HUES64 (cell line): ENCODE data around the gene ZNF699. TPM values are rescaled to one million over a fixed set of nuclear protein-coding genes. Genes with fewer than 3 reads are reported as not detected.

Experiments used
- H3K27ac ChIP-seq: 2 replicates; pipeline ENCODE4 v1.7.0; 2013; ENCODE audit warnings: low read depth, low read length, inconsistent platforms
- H3K27me3 ChIP-seq: 2 replicates; pipeline ENCODE4 v1.6.1; 2013; ENCODE audit warnings: mild to moderate bottlenecking, low read length; ENCODE audit not compliant: insufficient read depth
- H3K36me3 ChIP-seq: 2 replicates; pipeline ENCODE4 v1.6.1; 2013; ENCODE audit warnings: mild to moderate bottlenecking, low read length; ENCODE audit not compliant: insufficient read depth
- H3K4me1 ChIP-seq: 2 replicates; pipeline ENCODE4 v1.6.1; 2013; ENCODE audit warnings: mild to moderate bottlenecking, low read length, moderate library complexity; ENCODE audit not compliant: insufficient read depth
- H3K4me3 ChIP-seq: 2 replicates; pipeline ENCODE4 v1.5.1; 2013; ENCODE audit warnings: mild to moderate bottlenecking, low read length, moderate library complexity
- H3K9ac ChIP-seq: 2 replicates; pipeline ENCODE4 v1.6.1; 2013; ENCODE audit warnings: mild to moderate bottlenecking, low read depth, low read length
- H3K9me3 ChIP-seq: 2 replicates; pipeline ENCODE4 v1.6.1; 2013; ENCODE audit warnings: low read depth, low read length; ENCODE audit not compliant: insufficient read depth
- WGBS: fragments of 150-250, 120-280 bp; methylation state at CpG from one replicate; pipeline ENCODE4 v1.1.7; 2013; ENCODE audit warnings: missing lambda C conversion rate; 5-methylcytosine and 5-hydroxymethylcytosine counted together
- polyA plus RNA-seq, 2 experiments: library from polyadenylated mRNA; stranded (reverse); fragments of 50-300 nt; gene quantifications; one replicate each; pipeline ENCODE4 v1.2.3, GENCODE V29; 2013

ZNF699 gene
- 1.9 TPM for polyA plus RNA-seq (2013, experiment 1 of 2)
- 3.0 TPM for polyA plus RNA-seq (2013, experiment 2 of 2)

- H3K4me1 ChIP-seq, result no peaks in the 10 kb centered on the region
- peak within 1 kb of the TSS; percentile 72 for H3K9ac ChIP-seq
- 4% methylated on average over 63 of the region's 63 CpGs for WGBS
- H3K9me3 ChIP-seq, result peaks cover 29% of the 10 kb centered on the region
- peak within 1 kb of the TSS; percentile 92 for H3K27ac ChIP-seq
- H3K36me3 ChIP-seq, result peaks cover under 1% of the 10 kb centered on the region; the same call in 1 of the 2 replicates
- H3K27me3 ChIP-seq, result no peaks in the 10 kb centered on the region
- peak within 1 kb of the TSS; percentile 80 for H3K4me3 ChIP-seq
Measured at GRCh38 chr19:9309139-9309973, at the start of gene ZNF699. ZNF699 (minus strand) TSS chr19:9309838; CDS start chr19:9305119, 4,719 bp downstream.

- peaks cover 27% of the 10 kb centered on the region; the same call in 1 of the 2 replicates for H3K36me3 ChIP-seq
- no peaks in the 10 kb centered on the region for H3K4me1 ChIP-seq
- WGBS, result 95% methylated on average over 2 of the region's 2 CpGs
- H3K9me3 ChIP-seq, result peaks cover 80% of the 10 kb centered on the region
- no peak overlapping the region for H3K4me3 ChIP-seq
- H3K9ac ChIP-seq, result no peak overlapping the region
- no peak overlapping the region for H3K27ac ChIP-seq
- no peaks in the 10 kb centered on the region for H3K27me3 ChIP-seq
Measured at GRCh38 chr19:9354651-9355050, 45.0 kb upstream of the ZNF699 start.

- peaks cover 24% of the 10 kb centered on the region; the same call in 1 of the 2 replicates for H3K36me3 ChIP-seq
- no peak overlapping the region for H3K27ac ChIP-seq
- no peaks in the 10 kb centered on the region for H3K4me1 ChIP-seq
- H3K27me3 ChIP-seq, result no peaks in the 10 kb centered on the region
- no peak overlapping the region for H3K9ac ChIP-seq
- H3K9me3 ChIP-seq, result peaks cover 81% of the 10 kb centered on the region
- H3K4me3 ChIP-seq, result no peak overlapping the region
Measured at GRCh38 chr19:9353011-9353410, 43.4 kb upstream of the ZNF699 start.

- Histone ChIP-seq H3K4me1 (no peaks in the 10 kb centered on the region), H3K36me3 (peaks cover 21% of the 10 kb centered on the region; the same call in 1 of the 2 replicates), H3K27ac (no peak overlapping the region), H3K9me3 (peaks cover 81% of the 10 kb centered on the region), H3K27me3 (no peaks in the 10 kb centered on the region), H3K4me3 (no peak overlapping the region), H3K9ac (no peak overlapping the region)
- 83% methylated on average over 1 of the region's 2 CpGs for WGBS
Measured at GRCh38 chr19:9352505-9352904, 42.9 kb upstream of the ZNF699 start.

GRCh38 chr19:9348671-9349070 is 39.0 kb upstream of the ZNF699 start:
- peaks cover 89% of the 10 kb centered on the region for H3K9me3 ChIP-seq
- no peaks in the 10 kb centered on the region for H3K4me1 ChIP-seq
- no peaks in the 10 kb centered on the region for H3K27me3 ChIP-seq
- 97% methylated on average over 22 of the region's 22 CpGs for WGBS
- H3K4me3 ChIP-seq, result no peak overlapping the region
- H3K36me3 ChIP-seq, result peaks cover 35% of the 10 kb centered on the region
- H3K27ac ChIP-seq, result no peak overlapping the region
- H3K9ac ChIP-seq, result no peak overlapping the region

- Histone ChIP-seq H3K36me3 (peaks cover 39% of the 10 kb centered on the region), H3K27me3 (no peaks in the 10 kb centered on the region), H3K4me3 (no peak overlapping the region), H3K9me3 (peaks cover 92% of the 10 kb centered on the region), H3K27ac (no peak overlapping the region), H3K4me1 (no peaks in the 10 kb centered on the region), H3K9ac (no peak overlapping the region)
- WGBS, result 98% methylated on average over 3 of the region's 3 CpGs
Measured at GRCh38 chr19:9348253-9348652, 38.6 kb upstream of the ZNF699 start.

GRCh38 chr19:9345005-9345404 is 35.4 kb upstream of the ZNF699 start:
- Histone ChIP-seq H3K9ac (no peak overlapping the region), H3K27ac (no peak overlapping the region), H3K9me3 (peaks cover 97% of the 10 kb centered on the region), H3K4me1 (no peaks in the 10 kb centered on the region), H3K27me3 (no peaks in the 10 kb centered on the region), H3K36me3 (peaks cover 59% of the 10 kb centered on the region), H3K4me3 (no peak overlapping the region)
- 88% methylated on average over 1 of the region's 2 CpGs for WGBS

- H3K4me1 ChIP-seq, result no peaks in the 10 kb centered on the region
- no peak overlapping the region for H3K27ac ChIP-seq
- 98% methylated on average over 6 of the region's 6 CpGs for WGBS
- peak overlapping the region; percentile 10; the same call in 1 of the 2 replicates for H3K4me3 ChIP-seq
- H3K36me3 ChIP-seq, result peaks cover 71% of the 10 kb centered on the region
- H3K9me3 ChIP-seq, result peaks cover 95% of the 10 kb centered on the region
- no peaks in the 10 kb centered on the region for H3K27me3 ChIP-seq
- no peak overlapping the region for H3K9ac ChIP-seq
Measured at GRCh38 chr19:9342610-9343304, 33.1 kb upstream of the ZNF699 start.

- H3K9me3 ChIP-seq, result peaks cover 88% of the 10 kb centered on the region
- peaks cover 68% of the 10 kb centered on the region for H3K36me3 ChIP-seq
Measured at GRCh38 chr19:9329999-9330398, 20.4 kb upstream of the ZNF699 start.

GRCh38 chr19:9324584-9324962 is 14.9 kb upstream of the ZNF699 start:
- no peaks in the 10 kb centered on the region for H3K27me3 ChIP-seq
- peak overlapping the region; percentile 76 for H3K4me3 ChIP-seq
- H3K9ac ChIP-seq, result peak overlapping the region; percentile 83
- peaks cover 28% of the 10 kb centered on the region for H3K36me3 ChIP-seq
- H3K27ac ChIP-seq, result peak overlapping the region; percentile 74; the same call in 1 of the 2 replicates
- peaks cover 56% of the 10 kb centered on the region for H3K9me3 ChIP-seq
- H3K4me1 ChIP-seq, result no peaks in the 10 kb centered on the region
- WGBS, result 56% methylated on average over 9 of the region's 9 CpGs

More at GRCh38 chr19:9329999-9330398, 20.4 kb upstream of the ZNF699 start:
- Histone ChIP-seq H3K9ac (no peak overlapping the region), H3K27me3 (no peaks in the 10 kb centered on the region), H3K4me1 (no peaks in the 10 kb centered on the region), H3K27ac (no peak overlapping the region), H3K4me3 (no peak overlapping the region)

GRCh38 chr19:9323919-9324583 is 14.4 kb upstream of the ZNF699 start, which contains the start of gene ZNF559:
ZNF559 (plus strand) TSS chr19:9324179; CDS start chr19:9338550, 14,371 bp downstream.
- Histone ChIP-seq H3K36me3 (peaks cover 26% of the 10 kb centered on the region), H3K4me3 (peak within 1 kb of the TSS; percentile 76), H3K9me3 (peaks cover 50% of the 10 kb centered on the region), H3K27me3 (no peaks in the 10 kb centered on the region), H3K9ac (peak within 1 kb of the TSS; percentile 83), H3K4me1 (no peaks in the 10 kb centered on the region), H3K27ac (peak within 1 kb of the TSS; percentile 74; the same call in 1 of the 2 replicates)
- WGBS, result under 1% methylated on average over 44 of the region's 48 CpGs
